ENCODE results near the gene TTLL6.

GRCh38 chr17:48722201-48722907 is 94.7 kb downstream of the TTLL6 start, which contains the start of gene PRAC1:
- TF ChIP-seq EZH2 (IDR thresholded peaks at IDR 0.05; ENCODE audit: insufficient read depth, poor library complexity, severe bottlenecking), result no peak
- no peak for TF ChIP-seq EZH2phosphoT487 (IDR thresholded peaks at IDR 0.05; ENCODE audit: insufficient read depth, low read depth)
